Activated T-helper 1 cell treated with anti-CD3 and anti-CD28 coated beads, Interleukin-12 subunit alpha, Interleukin-12 subunit beta, Interleukin-2, Interleukin-4 antibody, amounts not matched to agents 30 ng/mL and 10 ng/mL and 1 ng/mL, durations not matched to agents 14 hours and 24 hours and 36 hours (primary cell): ENCODE results near the gene UXT. TPM values are rescaled to one million over a fixed set of nuclear protein-coding genes. Genes with fewer than 3 reads are reported as not detected.

Experiments
- DNase-seq: peaks from one replicate; pipeline ENCODE4 v3.0.0; 2021; ENCODE audit warnings: low spot score
- H3K27ac Mint-ChIP-seq: one replicate; pipeline ENCODE4 v1.8.0; 2021; ENCODE audit warnings: mild to moderate bottlenecking, mixed read lengths
- H3K27me3 Mint-ChIP-seq: one replicate; pipeline ENCODE4 v1.8.0; 2022; ENCODE audit warnings: mild to moderate bottlenecking, moderate library complexity, mixed read lengths; ENCODE audit not compliant: insufficient read depth
- H3K36me3 Mint-ChIP-seq: one replicate; pipeline ENCODE4 v1.8.0; 2021; ENCODE audit warnings: low read depth, mixed read lengths
- H3K4me1 Mint-ChIP-seq: one replicate; pipeline ENCODE4 v1.8.0; 2021; ENCODE audit warnings: low read depth, mixed read lengths
- H3K4me3 Mint-ChIP-seq: one replicate; pipeline ENCODE4 v1.8.0; 2021; ENCODE audit warnings: mild to moderate bottlenecking, moderate library complexity, mixed read lengths
- H3K9me3 Mint-ChIP-seq: one replicate; pipeline ENCODE4 v1.8.0; 2021; ENCODE audit warnings: mixed read lengths
- intact Hi-C: fragments of 100-400 bp; cut with micrococcal nuclease; formaldehyde crosslinking; loops from one replicate; pipeline ENCODE4 v1.15.1; 2024
- total RNA-seq: library from RNA; stranded (reverse); gene quantifications from 2 replicates; pipeline ENCODE4 v1.2.3, GENCODE V29; 2022

Gene UXT
- total RNA-seq, 1 donor from 2014 or later: 173 TPM

DNA sequence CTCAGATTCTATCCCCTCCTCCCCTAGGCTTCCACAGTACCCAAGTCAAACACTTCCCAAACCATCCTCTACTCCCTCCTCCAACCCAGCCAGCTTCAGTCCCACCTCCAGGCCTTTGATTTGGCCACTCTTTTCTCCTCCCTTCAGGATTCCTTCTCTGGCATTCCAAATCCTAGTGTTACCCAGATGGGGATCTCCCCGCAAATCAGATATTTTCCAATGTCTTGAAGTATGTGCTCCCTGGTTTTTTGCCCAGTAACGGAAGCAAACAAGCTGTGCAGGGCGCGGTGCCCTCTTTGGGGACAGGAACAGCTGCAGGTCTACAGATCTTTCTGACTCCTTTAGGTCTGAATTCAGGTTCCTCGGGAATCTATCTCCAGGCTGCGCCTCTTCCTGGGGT is 37.1 kb downstream of the UXT start:
- Mint-ChIP-seq H3K27me3 (peaks cover 23% of the 10 kb centered on the region), H3K9me3 (no peaks in the 10 kb centered on the region), H3K4me1 (peaks cover 19% of the 10 kb centered on the region), H3K36me3 (peaks cover 10% of the 10 kb centered on the region), H3K4me3 (no peak overlapping the region), H3K27ac (no peak overlapping the region)
- DNase-seq: no peak
- intact Hi-C loops: loop anchor here (2.0 to 5.0 kb wide), 2 partner anchors 13 to 60 kb away; partner anchors contain the start of gene ARAF

DNA sequence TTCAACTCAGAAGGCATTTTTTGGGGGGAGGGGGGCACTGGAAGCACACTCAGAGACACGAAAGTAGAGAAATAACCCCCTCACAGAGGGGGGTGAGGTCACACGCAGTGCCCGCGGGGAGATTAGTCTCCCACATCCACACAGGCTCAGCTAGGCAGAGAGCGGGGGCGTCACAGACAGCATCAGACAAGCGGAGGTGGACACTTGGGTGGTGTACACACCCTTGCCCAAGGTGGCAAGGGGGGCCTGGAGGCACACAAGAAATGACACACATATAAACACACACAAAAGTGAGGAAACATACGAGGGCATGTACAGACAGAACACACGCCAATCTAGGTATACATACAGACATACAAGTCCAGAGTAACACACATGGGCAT is 38.7 kb downstream of the UXT start:
- DNase-seq: no peak
- Mint-ChIP-seq H3K9me3 (no peaks in the 10 kb centered on the region), H3K36me3 (peaks cover 7% of the 10 kb centered on the region), H3K27me3 (peaks cover 31% of the 10 kb centered on the region), H3K4me1 (peaks cover 19% of the 10 kb centered on the region), H3K27ac (peak overlapping the region; percentile 40), H3K4me3 (no peak overlapping the region)
- intact Hi-C loops: loop anchor here (2.0 to 5.0 kb wide), 2 partner anchors 15 to 58 kb away; partner anchors contain the start of gene ARAF

GRCh38 chrX:47619486-47620302 is 39.3 kb downstream of the UXT start, which contains the start of gene SYN1:
SYN1 (minus strand) TSS chrX:47619857; CDS start chrX:47619728, 129 bp downstream.
- H3K9me3 Mint-ChIP-seq: no peaks in the 10 kb centered on the region
- H3K4me1 Mint-ChIP-seq: peaks cover 19% of the 10 kb centered on the region
- intact Hi-C loops: loop anchor here (2.0 to 5.0 kb wide), 2 partner anchors 15 to 57 kb away; partner anchors contain the start of gene ARAF
- peak within 1 kb of the TSS; percentile 64 for H3K4me3 Mint-ChIP-seq
- H3K27ac Mint-ChIP-seq: peak within 1 kb of the TSS; percentile 65
- DNase-seq: peak; percentile 75
- H3K27me3 Mint-ChIP-seq: peaks cover 33% of the 10 kb centered on the region
- H3K36me3 Mint-ChIP-seq: peaks cover 4% of the 10 kb centered on the region

DNA sequence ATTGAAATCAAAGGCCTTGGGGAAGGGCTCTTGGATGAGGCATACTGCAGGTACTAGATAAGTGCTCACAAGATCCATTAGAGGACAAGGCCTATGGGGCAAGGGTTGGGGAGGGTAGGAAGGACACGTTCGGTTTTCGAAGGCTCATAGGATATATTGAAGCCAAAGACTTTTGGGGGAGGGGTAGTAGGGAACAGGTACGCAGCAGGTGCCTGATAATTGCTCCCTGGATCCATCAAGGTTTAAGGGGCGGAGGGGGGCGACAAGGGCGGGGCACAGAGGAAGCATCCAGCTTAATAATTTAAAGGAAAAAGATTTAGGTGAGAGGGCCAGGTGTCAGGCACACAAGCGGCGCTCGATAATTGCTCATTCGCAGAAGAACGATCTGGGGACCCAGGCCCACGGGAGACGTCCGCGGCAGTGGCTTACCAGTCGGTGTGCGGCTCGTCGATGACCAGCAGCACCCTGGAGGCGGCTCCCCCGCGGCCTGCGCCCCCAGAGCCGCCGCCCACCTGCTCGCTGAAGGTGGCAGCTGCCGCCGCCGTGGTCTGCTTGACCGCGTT is 40.0 kb downstream of the UXT start:
- no peak for DNase-seq
- Mint-ChIP-seq H3K4me1 (peaks cover 16% of the 10 kb centered on the region), H3K4me3 (peak overlapping the region; percentile 64), H3K27ac (peak overlapping the region; percentile 65), H3K9me3 (no peaks in the 10 kb centered on the region), H3K27me3 (peaks cover 33% of the 10 kb centered on the region), H3K36me3 (peaks cover under 1% of the 10 kb centered on the region)
- intact Hi-C loops: no loop called here

- Mint-ChIP-seq H3K27ac (no peak overlapping the region), H3K4me1 (no peaks in the 10 kb centered on the region), H3K4me3 (no peak overlapping the region), H3K9me3 (no peaks in the 10 kb centered on the region), H3K27me3 (peaks cover 32% of the 10 kb centered on the region), H3K36me3 (no peaks in the 10 kb centered on the region)
- DNase-seq: no peak
- intact Hi-C loops: no loop called here
Observed at GRCh38 chrX:47614618-47615017, 44.4 kb downstream of the UXT start.

DNA sequence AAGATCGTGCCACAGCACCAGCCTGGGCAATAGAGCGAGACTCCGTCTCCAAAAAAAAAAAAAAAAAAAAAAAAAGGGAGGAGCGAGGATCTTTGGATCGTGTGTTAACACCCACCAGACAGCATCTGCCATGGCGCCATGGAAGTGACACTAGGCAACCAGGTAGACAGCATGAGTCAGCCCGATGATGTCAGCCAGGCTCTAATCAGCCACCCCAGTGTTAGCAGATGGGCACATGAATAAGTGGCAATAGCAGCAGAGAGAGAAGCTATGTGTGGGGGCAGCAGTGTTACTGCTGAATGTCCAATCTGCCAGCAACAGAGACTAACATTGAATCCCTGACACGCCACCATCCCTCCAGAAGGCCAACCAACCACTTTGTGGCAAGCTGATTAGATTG is 45.9 kb downstream of the UXT start:
- H3K4me1 Mint-ChIP-seq: no peaks in the 10 kb centered on the region
- no peak overlapping the region for H3K27ac Mint-ChIP-seq
- H3K36me3 Mint-ChIP-seq: no peaks in the 10 kb centered on the region
- H3K4me3 Mint-ChIP-seq: no peak overlapping the region
- peaks cover 24% of the 10 kb centered on the region for H3K27me3 Mint-ChIP-seq
- H3K9me3 Mint-ChIP-seq: no peaks in the 10 kb centered on the region
- no peak for DNase-seq
- intact Hi-C loops: no loop called here

DNA sequence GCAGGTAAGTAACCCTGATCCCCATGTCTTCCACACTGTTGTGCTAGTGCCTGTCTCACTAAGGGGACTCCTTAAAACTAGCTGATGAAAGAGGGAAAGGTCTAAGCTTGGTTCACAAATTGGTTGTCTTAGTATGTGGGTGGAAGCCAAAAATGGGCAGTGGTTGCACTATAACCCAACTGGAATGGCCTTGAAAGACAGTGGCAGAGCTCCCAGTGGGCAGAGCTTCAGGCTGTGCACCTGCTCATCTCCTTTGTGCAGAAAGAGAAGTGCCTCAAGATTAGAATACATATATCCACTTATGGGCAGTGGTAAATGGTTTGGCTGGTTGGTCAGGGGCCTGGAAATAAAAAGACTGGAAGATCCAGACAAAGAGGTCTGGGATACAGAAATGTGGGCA is 46.6 kb downstream of the UXT start:
- Mint-ChIP-seq H3K27me3 (peaks cover 17% of the 10 kb centered on the region), H3K4me3 (no peak overlapping the region), H3K36me3 (no peaks in the 10 kb centered on the region), H3K9me3 (no peaks in the 10 kb centered on the region), H3K27ac (no peak overlapping the region), H3K4me1 (no peaks in the 10 kb centered on the region)
- intact Hi-C loops: no loop called here
- DNase-seq: no peak

DNA sequence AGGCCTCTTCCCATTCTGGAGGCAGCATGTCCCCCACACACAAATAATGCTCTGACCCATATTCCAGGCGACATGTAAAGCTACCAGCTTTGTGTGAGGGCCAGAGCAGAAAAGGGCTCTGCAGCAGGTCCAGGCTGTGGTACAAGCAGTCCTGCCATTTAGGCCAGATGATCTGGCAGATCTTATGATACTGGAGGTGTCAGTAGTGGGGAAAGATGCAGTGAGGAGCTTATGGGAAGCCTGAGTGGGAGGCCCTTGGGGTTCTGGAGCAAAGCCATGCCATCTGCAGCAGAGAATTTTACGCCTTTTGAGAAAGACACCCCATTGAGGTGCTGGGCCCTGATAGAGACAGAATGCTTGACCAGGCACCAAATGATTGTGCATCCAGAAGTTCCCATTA is 47.1 kb downstream of the UXT start:
- intact Hi-C loops: no loop called here
- H3K4me3 Mint-ChIP-seq: no peak overlapping the region
- H3K9me3 Mint-ChIP-seq: no peaks in the 10 kb centered on the region

GRCh38 chrX:47611489-47611888 is 47.5 kb downstream of the UXT start:
- Mint-ChIP-seq H3K27me3 (peaks cover 12% of the 10 kb centered on the region), H3K4me1 (no peaks in the 10 kb centered on the region), H3K36me3 (no peaks in the 10 kb centered on the region), H3K27ac (no peak overlapping the region), H3K9me3 (no peaks in the 10 kb centered on the region), H3K4me3 (no peak overlapping the region)
- intact Hi-C loops: no loop called here
- no peak for DNase-seq

More for the DNA sequence above, 47.1 kb downstream of the UXT start:
- Mint-ChIP-seq H3K4me1 (no peaks in the 10 kb centered on the region), H3K27me3 (peaks cover 15% of the 10 kb centered on the region), H3K27ac (no peak overlapping the region), H3K36me3 (no peaks in the 10 kb centered on the region)
- DNase-seq: no peak

- no peak overlapping the region for H3K27ac Mint-ChIP-seq
- no peak for DNase-seq
- H3K36me3 Mint-ChIP-seq: no peaks in the 10 kb centered on the region
- no peak overlapping the region for H3K4me3 Mint-ChIP-seq
- H3K27me3 Mint-ChIP-seq: peaks cover 7% of the 10 kb centered on the region
- H3K4me1 Mint-ChIP-seq: no peaks in the 10 kb centered on the region
- intact Hi-C loops: no loop called here
- H3K9me3 Mint-ChIP-seq: no peaks in the 10 kb centered on the region
Observed at GRCh38 chrX:47610511-47610910, 48.5 kb downstream of the UXT start.

DNA sequence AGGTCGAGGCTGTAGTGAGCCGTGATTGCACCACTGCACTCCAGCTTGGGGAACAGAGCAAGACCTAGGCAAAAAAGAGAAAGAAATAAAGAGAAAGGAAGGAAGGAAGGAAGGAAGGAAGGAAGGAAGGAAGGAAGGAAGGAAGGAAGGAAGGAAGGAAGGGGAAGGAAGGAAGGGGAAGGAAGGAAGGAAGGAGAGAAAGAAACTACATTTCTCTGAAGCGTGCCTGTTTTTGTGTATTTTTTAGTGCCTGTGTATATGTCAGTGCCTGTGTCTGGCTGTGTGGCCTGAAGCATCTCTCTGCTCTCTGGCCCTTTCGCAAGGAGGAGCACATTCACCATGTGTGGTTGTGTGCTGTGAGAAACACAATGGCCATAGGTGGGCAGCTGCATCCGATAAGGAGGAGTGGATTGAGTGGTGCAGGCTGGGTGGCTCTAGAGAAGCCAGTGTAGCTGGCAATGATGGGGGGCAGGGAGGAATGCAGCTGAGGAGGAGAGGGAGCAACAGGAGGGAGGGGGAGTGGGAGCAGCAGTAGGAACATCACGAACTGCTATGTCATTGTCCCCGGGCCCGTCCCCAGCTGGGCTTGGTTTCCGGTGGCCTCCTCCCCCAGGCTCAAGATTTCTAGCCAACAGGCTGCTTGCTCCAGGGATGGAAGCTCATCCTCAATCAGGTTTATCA is 50.7 kb downstream of the UXT start:
- no peaks in the 10 kb centered on the region for H3K36me3 Mint-ChIP-seq
- H3K4me1 Mint-ChIP-seq: no peaks in the 10 kb centered on the region

DNA sequence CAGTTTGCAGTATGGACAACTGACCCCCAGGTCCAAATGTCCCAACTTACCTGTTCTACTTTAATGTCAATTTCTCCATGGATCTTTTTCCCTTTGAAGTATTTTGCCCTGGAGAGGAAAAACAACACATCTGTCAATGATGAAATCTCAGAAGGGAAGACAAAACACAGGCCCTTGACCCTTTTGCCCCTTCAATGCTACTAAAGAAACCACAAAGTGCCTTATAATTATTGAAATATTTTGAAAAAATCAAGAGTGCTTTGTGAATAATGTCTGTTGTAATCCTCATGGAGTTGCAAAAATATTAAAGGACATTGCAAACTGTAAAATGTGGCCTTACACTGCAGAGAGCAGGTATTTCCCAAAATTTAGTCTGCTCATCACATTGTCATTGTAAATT is 51.9 kb downstream of the UXT start:
- no peak for DNase-seq
- H3K9me3 Mint-ChIP-seq: no peaks in the 10 kb centered on the region
- H3K4me3 Mint-ChIP-seq: no peak overlapping the region
- no peaks in the 10 kb centered on the region for H3K4me1 Mint-ChIP-seq
- intact Hi-C loops: no loop called here
- H3K27me3 Mint-ChIP-seq: no peaks in the 10 kb centered on the region
- no peak overlapping the region for H3K27ac Mint-ChIP-seq
- H3K36me3 Mint-ChIP-seq: no peaks in the 10 kb centered on the region

More for the DNA sequence above, 50.7 kb downstream of the UXT start:
- Mint-ChIP-seq H3K27ac (no peak overlapping the region), H3K4me3 (no peak overlapping the region), H3K27me3 (peaks cover under 1% of the 10 kb centered on the region), H3K9me3 (no peaks in the 10 kb centered on the region)
- no peak for DNase-seq
- intact Hi-C loops: no loop called here

DNA sequence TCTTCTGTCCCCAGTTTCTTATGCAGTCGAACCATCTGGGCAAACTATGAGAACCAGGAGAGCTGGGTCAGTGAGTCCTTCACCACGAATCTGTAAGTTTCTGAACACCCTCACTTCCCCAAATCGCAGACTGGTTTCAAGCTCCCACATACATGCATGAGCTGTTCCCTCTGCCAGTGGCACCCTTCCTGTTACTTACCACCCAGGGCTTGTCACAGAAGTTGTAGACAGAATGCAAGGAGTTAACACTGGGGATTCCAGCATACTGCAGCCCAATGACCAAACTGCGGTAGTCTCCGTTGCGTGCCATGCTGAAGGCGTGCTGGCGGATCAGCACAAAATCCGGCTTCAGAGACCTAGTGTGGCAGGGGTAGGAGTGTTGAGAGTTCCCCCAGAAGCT is 54.0 kb downstream of the UXT start:
- no peaks in the 10 kb centered on the region for H3K4me1 Mint-ChIP-seq
- no peaks in the 10 kb centered on the region for H3K9me3 Mint-ChIP-seq
- no peak for DNase-seq
- intact Hi-C loops: no loop called here
- no peaks in the 10 kb centered on the region for H3K27me3 Mint-ChIP-seq
- H3K36me3 Mint-ChIP-seq: no peaks in the 10 kb centered on the region
- no peak overlapping the region for H3K27ac Mint-ChIP-seq
- H3K4me3 Mint-ChIP-seq: no peak overlapping the region
